ENCODE data around the gene PELI3. TPM values are rescaled to one million over a fixed set of nuclear protein-coding genes. Genes with fewer than 3 reads are reported as not detected.

PELI3 gene
- total and polyA plus RNA-seq, 2 of the 8 experiments (the other 6 are each of a cell fraction or from before 2014, with no cell fraction given): 5.2 to 7.6 TPM

GRCh38 chr11:66480117-66480938 lies 13.6 kb downstream of the PELI3 start, which contains the start of gene DPP3 (continued):
- TF ChIP-seq CTCF (IDR thresholded peaks at IDR 0.05; ENCODE audit: control extremely low read depth in 1 of 3, insufficient read depth in 1 of 3, low read depth in 1 of 3, low read length in 3 of 3) (no peak), HDAC2 (IDR thresholded peaks at IDR 0.05; ENCODE audit: borderline replicate concordance in 1 of 2, low read depth in 2 of 2, low read length in 2 of 2) (peak in 1 of 2 experiments; percentile 74; a peak in 2 of 4 replicates), BACH1 (IDR thresholded peaks at IDR 0.05; ENCODE audit: low read length) (no peak), RNF2 (IDR thresholded peaks at IDR 0.05; ENCODE audit: borderline replicate concordance, low read depth, low read length, missing control alignments, poor library complexity, severe bottlenecking) (no peak), PHF8 (conservative IDR thresholded peaks at IDR 0.05; ENCODE audit: low read depth, low read length) (0 out of 2 replicates have a peak, but pooled peaks have one; percentile 93)
